Measurements from ENCODE around the gene CLCN1.
A peak's percentile ranks its signal among the peaks of the same experiment; 100 is the strongest.

Gene CLCN1

DNA sequence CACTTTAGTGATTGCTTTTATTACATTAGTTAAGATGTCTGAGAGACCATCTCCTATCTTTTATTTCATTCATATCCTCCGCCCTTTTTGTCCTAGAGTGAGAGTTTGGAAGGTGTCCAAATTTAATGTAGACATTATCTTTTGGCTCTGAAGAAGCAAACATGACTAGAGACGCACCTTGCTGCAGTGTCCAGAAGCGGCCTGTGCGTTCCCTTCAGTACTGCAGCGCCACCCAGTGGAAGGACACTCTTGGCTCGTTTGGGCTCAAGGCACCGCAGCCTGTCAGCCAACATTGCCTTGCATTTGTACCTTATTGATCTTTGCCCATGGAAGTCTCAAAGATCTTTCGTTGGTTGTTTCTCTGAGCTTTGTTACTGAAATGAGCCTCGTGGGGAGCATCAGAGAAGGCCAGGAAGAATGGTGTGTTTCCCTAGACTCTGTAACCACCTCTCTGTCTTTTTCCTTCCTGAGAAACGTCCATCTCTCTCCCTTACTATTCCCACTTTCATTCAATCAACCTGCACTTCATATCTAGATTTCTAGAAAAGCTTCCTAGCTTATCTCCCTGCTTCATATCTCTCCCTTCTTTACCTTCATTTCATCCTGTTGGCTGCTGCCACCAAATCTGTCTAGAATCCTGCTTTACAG is 10.4 kb upstream of the CLCN1 start:
- TF ChIP-seq POLR2A (IDR thresholded peaks at IDR 0.05; ENCODE audit: low read depth, low read length) = no peak
- DNase-seq (ENCODE audit: insufficient read length, low spot score) (peak; percentile 32), FAIRE-seq (no peak)

DNA sequence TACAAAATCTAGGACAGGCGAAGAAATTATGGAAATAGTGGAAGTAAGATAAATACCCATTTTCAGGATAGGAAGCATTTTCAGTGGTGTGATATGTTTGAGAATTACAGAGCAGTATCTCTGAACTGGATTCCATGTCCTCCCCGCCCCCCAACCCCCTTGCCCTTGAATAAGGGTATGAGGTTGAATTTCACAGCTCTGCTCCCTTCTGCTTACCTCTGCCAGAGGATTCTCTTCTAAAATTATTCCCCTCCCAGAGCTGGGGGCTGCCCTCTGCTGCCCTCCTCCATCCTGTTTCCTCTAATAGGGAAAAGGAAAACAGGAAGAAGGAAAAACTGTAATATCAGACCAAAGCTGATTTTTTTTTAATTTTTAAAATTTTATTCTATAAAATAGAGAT is 7.3 kb upstream of the CLCN1 start:
- TF ChIP-seq POLR2A (IDR thresholded peaks at IDR 0.05; ENCODE audit: low read depth, low read length) = no peak
- FAIRE-seq (no peak), DNase-seq (ENCODE audit: insufficient read length, low spot score) (no peak)

DNA sequence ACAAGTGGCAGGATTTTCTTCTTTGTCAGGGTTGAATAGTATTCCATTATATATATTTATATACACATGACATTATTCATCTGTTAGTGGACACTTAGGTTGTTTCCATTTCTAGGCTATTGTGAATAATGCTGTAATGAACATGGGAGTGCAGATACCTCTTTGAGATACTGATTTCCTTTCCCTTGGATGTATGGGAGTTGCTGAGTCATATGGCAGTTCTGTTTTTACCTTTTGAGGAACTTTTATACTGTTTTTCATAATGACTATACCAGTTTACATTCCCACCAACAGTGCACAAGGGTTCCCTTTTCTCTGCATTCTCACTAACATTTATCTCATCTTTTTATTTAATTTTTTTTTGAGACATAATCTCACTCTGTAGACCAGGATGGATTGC is 1.8 kb upstream of the CLCN1 start:
- FAIRE-seq (no peak), DNase-seq (ENCODE audit: insufficient read length, low spot score) (no peak)
- no peak for TF ChIP-seq POLR2A (IDR thresholded peaks at IDR 0.05; ENCODE audit: low read depth, low read length)

DNA sequence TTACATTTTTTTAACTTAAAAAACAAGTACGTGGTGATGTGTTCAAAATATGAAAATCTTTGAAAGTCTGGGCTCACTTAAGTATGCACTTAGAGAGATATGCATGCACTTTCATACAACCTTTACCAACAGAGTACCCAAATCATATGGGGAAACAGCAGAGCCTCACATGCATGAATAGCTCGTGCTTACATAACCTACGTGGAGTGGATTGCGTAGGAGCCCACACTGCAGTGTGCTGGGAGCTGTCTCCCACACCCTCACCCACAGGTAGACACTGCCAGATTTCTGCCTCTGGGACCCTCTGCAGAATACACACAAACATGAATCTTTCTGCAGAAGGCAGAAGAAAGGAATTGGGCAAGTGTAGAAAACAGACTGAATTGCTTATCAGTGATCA is 581 bp downstream of the CLCN1 start:
- no peak for DNase-seq (ENCODE audit: insufficient read length, low spot score)
- TF ChIP-seq POLR2A (IDR thresholded peaks at IDR 0.05; ENCODE audit: low read depth, low read length) = no peak
- no peak for FAIRE-seq

DNA sequence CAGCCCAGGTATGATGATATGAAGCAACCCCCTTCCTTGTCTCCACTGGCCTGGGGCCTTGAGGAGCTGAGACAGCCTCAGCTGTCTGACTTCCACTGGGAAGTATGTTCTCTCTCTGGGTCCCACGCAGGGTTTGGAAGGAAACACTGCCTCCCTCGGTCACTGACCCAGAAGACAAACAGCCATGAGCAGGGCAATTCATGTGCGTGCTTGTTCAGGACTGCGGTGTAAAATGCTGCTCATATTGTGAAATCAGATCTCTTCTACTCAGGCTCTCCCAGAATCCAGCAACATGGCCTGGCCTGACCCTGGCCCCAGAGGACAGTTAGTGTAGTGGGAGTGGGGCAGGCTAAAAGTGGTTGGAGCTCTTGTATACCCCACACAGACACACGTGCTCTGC is 2.8 kb downstream of the CLCN1 start:
- FAIRE-seq (no peak), DNase-seq (ENCODE audit: insufficient read length, low spot score) (no peak)
- no peak for TF ChIP-seq POLR2A (IDR thresholded peaks at IDR 0.05; ENCODE audit: low read depth, low read length)

DNA sequence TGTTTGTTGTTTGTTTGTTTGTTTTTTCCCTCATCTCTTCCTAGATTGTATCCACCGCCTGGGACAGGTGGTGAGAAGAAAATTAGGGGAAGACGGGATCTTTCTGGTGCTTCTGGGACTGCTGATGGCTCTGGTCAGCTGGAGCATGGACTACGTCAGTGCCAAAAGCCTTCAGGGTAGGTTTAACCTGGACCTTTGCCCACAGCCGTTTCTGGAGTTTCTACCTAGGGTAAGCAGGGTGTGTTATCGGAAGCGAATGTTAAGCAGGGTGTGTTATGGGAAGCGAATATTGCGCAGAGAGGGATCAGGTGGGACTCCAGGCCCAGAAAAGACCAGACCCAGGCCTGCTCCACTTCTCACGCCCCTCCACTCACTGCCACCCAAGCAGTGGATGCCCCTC is 4.7 kb downstream of the CLCN1 start:
- DNase-seq (ENCODE audit: insufficient read length, low spot score) (no peak), FAIRE-seq (no peak)
- TF ChIP-seq POLR2A (IDR thresholded peaks at IDR 0.05; ENCODE audit: low read depth, low read length) = no peak

DNA sequence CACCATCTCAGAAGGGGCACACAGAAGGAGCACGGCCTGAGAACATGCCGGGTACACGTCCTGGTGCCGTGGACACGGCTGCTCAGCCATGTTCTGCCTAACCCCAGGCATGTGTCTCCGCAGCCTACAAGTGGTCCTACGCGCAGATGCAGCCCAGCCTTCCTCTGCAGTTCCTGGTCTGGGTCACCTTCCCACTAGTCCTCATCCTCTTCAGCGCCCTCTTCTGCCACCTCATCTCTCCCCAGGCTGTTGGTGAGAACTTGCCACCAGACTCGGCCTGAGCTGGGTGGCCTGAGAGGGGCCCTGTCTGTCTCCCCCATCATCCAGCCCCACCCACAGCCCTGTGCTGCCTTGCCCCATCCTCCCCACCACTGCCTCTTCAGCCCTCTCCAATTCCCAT is 5.3 kb downstream of the CLCN1 start:
- FAIRE-seq (no peak), DNase-seq (ENCODE audit: insufficient read length, low spot score) (no peak)
- TF ChIP-seq POLR2A (IDR thresholded peaks at IDR 0.05; ENCODE audit: low read depth, low read length) = no peak

DNA sequence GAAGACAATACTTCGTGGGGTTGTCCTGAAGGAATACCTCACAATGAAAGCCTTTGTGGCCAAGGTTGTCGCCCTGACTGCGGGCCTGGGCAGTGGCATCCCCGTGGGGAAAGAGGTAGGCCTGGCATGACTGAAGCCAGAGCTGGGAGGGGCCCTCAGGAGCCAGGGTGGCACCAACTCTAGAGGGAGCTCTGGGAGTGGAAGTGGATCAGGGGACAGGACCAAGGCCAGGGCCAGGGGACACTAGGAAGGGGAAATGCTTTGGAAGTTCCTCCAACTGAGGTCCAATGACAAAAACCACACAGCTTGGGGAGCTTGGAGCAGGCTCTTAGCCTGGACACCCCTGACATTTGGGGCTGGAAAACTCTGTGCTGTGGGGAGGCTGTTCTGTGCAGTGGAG is 5.8 kb downstream of the CLCN1 start:
- FAIRE-seq = no peak
- no peak for DNase-seq (ENCODE audit: insufficient read length, low spot score)

DNA sequence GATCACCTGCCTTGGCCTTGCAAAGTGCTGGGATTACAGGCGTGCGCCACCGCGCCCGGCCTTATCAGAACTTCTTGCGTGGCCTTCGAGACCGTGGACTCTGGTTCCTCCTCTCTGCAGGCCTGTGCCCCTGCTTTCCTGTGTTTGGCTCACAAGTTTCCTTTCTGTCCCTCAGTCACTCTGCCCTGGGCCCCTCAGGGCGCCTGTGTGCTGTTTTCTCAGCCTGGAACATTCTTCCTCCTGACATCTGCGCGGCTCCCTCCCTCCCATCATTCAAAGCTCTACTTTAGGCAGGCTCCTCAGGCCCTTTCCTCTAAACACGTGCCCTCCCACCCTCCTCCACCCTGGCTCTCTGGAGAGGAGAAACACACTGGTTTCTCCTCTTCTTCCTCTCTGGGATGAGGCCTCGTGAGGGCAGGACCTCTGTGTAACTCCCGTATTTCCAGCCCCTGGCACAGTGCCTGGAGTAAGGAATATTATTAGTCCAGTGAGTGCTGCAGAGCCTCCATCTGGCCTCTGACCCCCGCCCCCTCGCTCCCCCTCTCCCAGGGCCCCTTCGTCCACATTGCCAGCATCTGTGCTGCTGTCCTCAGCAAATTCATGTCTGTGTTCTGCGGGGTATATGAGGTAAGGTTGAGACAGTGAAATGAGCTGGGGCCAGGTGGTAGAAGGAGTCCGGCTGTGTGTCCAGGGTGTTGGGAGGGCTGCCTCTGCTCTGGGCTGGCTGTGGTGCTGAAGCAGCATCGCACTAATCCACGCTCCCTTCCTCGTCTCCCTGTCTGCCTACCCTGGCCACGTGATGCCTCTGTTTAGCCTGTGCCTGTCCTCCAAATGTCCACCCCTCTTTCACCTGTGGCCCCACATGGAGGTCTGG is 7.1 kb downstream of the CLCN1 start:
- no peak for DNase-seq (ENCODE audit: insufficient read length, low spot score)
- no peak for TF ChIP-seq POLR2A (IDR thresholded peaks at IDR 0.05; ENCODE audit: low read depth, low read length)
- FAIRE-seq = no peak

More for the DNA sequence above, 5.8 kb downstream of the CLCN1 start:
- no peak for TF ChIP-seq POLR2A (IDR thresholded peaks at IDR 0.05; ENCODE audit: low read depth, low read length)

DNA sequence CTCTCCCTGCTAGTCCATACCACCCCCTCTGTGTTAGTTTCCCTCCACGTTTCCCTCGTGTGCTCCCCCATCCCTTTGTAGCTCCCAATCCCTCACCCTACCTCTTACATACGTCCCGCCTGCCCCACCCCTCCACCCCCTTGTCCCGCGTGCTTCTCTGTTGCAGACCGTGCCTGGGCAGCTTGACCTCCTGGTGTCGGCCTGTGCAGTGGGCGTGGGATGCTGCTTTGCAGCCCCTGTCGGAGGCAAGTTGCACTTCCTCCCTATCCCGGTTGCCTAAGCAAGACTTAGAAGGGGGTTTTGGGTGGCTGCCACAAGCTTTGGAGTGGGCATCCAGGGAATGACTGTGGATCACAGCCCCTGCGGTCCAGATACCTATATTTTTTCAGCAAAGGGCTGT is 7.7 kb downstream of the CLCN1 start:
- FAIRE-seq (no peak), DNase-seq (ENCODE audit: insufficient read length, low spot score) (no peak)
- no peak for TF ChIP-seq POLR2A (IDR thresholded peaks at IDR 0.05; ENCODE audit: low read depth, low read length)

DNA sequence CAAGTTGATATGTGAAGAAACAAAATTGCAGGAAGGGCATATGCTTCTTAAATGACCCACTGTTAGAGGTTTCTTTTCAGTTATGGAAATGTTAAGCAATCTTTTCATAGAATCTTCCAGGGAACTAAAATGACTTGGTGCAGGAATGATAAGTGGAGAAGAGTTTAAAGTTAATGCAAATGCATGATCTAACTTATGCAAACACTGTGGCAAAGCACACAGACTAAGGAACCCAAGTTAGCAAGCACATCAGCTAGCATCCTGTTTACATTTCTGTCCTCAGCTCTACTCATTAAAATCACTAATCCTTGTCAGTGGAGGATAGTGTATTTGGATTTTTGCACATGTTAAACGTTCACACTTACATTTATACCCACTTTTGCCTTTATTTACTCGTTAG is 9.3 kb downstream of the CLCN1 start:
- no peak for DNase-seq (ENCODE audit: insufficient read length, low spot score)
- no peak for FAIRE-seq
- no peak for TF ChIP-seq POLR2A (IDR thresholded peaks at IDR 0.05; ENCODE audit: low read depth, low read length)

DNA sequence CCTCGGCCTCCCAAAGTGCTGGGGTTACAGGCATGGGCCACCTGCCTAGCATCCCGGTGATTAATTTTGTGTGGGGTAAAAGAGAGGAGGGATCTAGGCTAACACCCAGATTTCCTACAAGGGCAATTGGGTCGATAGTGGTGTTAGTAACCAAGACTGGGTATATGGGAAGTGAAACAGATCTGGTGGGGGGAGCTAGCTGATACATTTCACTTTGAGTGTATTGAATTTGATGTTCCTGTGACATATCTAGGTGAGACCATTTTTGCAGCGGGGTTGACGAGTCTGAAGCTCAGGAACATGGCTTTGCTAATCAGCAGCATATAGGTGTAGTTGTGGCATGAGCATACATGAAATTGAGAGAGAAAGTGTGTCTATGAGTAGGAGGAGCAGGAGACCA is 12.0 kb downstream of the CLCN1 start:
- no peak for DNase-seq (ENCODE audit: insufficient read length, low spot score)
- TF ChIP-seq POLR2A (IDR thresholded peaks at IDR 0.05; ENCODE audit: low read depth, low read length) = no peak
- FAIRE-seq = no peak

DNA sequence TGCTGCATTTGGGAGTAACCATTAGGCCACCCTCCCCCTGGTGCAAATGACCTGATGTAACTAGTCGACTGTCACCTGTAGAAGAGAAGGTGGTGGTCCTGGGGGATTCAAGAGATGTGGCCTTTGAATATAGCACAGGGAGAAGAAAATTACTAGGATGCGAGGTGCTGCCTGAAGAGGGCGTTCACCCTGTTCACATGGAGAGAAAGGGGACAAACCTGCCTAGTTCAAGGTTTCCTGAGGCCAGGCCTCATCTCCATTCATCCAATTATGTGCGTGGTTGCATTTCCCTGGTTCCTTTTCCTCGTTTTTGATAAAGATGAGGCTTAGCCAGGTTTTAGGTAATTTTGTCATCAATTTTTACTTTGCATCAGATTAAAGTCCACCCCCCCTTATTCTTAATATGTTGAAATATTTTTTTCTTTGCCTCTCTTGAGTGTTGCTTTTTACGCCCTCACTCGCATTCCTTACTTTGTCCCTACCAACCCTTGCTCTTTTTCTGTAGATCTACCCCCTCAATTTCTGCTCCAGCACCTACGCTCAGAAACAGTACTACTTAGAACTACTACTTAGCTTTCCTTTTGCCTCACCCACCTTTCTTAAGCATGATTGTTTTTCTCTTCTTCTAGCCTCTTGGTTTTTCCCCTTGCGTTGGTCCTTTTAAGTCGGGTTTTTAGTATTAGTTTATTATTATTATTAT is 13.7 kb downstream of the CLCN1 start:
- TF ChIP-seq POLR2A (IDR thresholded peaks at IDR 0.05; ENCODE audit: low read depth, low read length) = no peak
- no peak for FAIRE-seq
- no peak for DNase-seq (ENCODE audit: insufficient read length, low spot score)

DNA sequence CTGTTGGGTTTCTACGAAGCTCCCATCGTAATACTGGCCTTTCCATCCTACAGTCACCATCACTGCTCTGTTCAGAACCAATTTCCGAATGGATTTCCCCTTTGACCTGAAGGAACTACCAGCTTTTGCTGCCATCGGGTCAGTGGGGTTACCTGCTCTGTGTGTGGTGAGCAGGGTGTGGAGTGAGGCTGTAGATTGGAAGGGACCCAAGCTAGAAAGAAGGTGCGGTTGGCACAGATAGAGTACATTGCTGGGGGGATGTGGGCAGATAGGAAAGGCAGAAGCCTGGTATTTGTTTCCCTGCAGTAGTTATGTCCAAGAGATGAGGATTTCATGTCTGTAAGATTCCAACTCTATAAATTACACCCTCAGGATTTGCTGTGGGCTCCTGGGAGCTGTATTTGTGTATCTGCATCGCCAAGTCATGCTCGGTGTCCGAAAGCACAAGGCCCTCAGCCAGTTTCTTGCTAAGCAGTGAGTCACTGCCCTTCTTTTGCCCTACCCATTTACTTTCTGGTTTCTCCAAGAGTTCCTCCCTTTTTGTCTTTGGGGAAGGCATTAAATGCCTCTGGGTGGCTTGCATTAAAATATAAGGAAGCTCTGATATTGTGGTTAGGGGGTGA is 15.4 kb downstream of the CLCN1 start:
- FAIRE-seq = peak; percentile 93
- TF ChIP-seq POLR2A (IDR thresholded peaks at IDR 0.05; ENCODE audit: low read depth, low read length) = no peak
- DNase-seq (ENCODE audit: insufficient read length, low spot score) = peak; percentile 77

All from H54 (cell line).